DOHH2 (cell line): ENCODE results near the gene ARHGAP20.

Experiments
- H3F3A ChIP-seq: fragments of 200-600 bp; sonication (generic), shearing (Covaris generic); 2 replicates; pipeline ENCODE4 v1.6.0; 2016; ENCODE audit warnings: antibody characterized with exemption, mild to moderate bottlenecking; ENCODE audit not compliant: control insufficient read depth, insufficient read depth
- H3K27ac ChIP-seq: fragments of 200-600 bp; sonication (generic); 2 replicates; pipeline ENCODE4 v1.5.1; 2014; ENCODE audit warnings: low read depth, mild to moderate bottlenecking, low read length, moderate library complexity
- H3K27me3 ChIP-seq: fragments of 200-600 bp; sonication (generic); 2 replicates; pipeline ENCODE4 v1.6.1; 2014; ENCODE audit warnings: mild to moderate bottlenecking, low read length, mixed read lengths; ENCODE audit not compliant: control insufficient read depth
- H3K36me3 ChIP-seq: fragments of 200-600 bp; sonication (generic); 2 replicates; pipeline ENCODE4 v1.6.1; 2014; ENCODE audit warnings: mild to moderate bottlenecking, low read length, moderate library complexity, mixed read lengths; ENCODE audit not compliant: control insufficient read depth
- H3K4me1 ChIP-seq: fragments of 200-600 bp; sonication (generic); 2 replicates; pipeline ENCODE4 v1.6.1; 2014; ENCODE audit warnings: mild to moderate bottlenecking, low read length, mixed read lengths; ENCODE audit not compliant: control insufficient read depth
- H3K4me2 ChIP-seq: fragments of 200-600 bp; sonication (generic); 2 replicates; pipeline ENCODE4 v1.6.0; 2014; ENCODE audit warnings: mild to moderate bottlenecking, low read length, moderate library complexity
- H3K4me3 ChIP-seq: fragments of 200-600 bp; sonication (generic); 2 replicates; pipeline ENCODE4 v1.5.1; 2014; ENCODE audit warnings: mild to moderate bottlenecking, low read length, mixed read lengths
- H3K79me2 ChIP-seq: fragments of 200-600 bp; sonication (generic); 2 replicates; pipeline ENCODE4 v1.6.1; 2014; ENCODE audit warnings: mild to moderate bottlenecking, low read length, mixed read lengths; ENCODE audit not compliant: control insufficient read depth
- H3K9me2 ChIP-seq: fragments of 200-600 bp; sonication (generic); replicated peaks from 2 replicates; pipeline ENCODE4 v1.6.1; 2014; ENCODE audit warnings: mild to moderate bottlenecking, low read length, mixed read lengths; ENCODE audit not compliant: control insufficient read depth
- H3K9me3 ChIP-seq: fragments of 200-600 bp; sonication (generic); 2 replicates; pipeline ENCODE4 v1.6.1; 2014; ENCODE audit warnings: antibody characterized with exemption, low read length, mixed read lengths; ENCODE audit not compliant: control insufficient read depth, insufficient read depth
- H4K20me1 ChIP-seq: fragments of 200-600 bp; sonication (generic); 2 replicates; pipeline ENCODE4 v1.6.0; 2014; ENCODE audit warnings: low read depth, mild to moderate bottlenecking, antibody characterized with exemption, low read length, moderate library complexity; ENCODE audit not compliant: control insufficient read depth, insufficient read depth
- EZH2phosphoT487 ChIP-seq: fragments of 200-600 bp; sonication (generic); IDR thresholded peaks from 2 replicates; pipeline ENCODE4 v1.6.1; 2017; ENCODE audit warnings: borderline replicate concordance, mild to moderate bottlenecking, antibody characterized with exemption, low read length, moderate library complexity, mixed read lengths
- TF ChIP-seq, protein P1 (sequence below): fragments of 200-600 bp; sonication (generic); IDR thresholded peaks from one replicate; pipeline ENCODE4 v1.5.1; 2014; ENCODE audit warnings: antibody characterized with exemption, mild to moderate bottlenecking, low read depth, low read length; ENCODE audit not compliant: poor library complexity, severe bottlenecking

Gene ARHGAP20

DNA sequence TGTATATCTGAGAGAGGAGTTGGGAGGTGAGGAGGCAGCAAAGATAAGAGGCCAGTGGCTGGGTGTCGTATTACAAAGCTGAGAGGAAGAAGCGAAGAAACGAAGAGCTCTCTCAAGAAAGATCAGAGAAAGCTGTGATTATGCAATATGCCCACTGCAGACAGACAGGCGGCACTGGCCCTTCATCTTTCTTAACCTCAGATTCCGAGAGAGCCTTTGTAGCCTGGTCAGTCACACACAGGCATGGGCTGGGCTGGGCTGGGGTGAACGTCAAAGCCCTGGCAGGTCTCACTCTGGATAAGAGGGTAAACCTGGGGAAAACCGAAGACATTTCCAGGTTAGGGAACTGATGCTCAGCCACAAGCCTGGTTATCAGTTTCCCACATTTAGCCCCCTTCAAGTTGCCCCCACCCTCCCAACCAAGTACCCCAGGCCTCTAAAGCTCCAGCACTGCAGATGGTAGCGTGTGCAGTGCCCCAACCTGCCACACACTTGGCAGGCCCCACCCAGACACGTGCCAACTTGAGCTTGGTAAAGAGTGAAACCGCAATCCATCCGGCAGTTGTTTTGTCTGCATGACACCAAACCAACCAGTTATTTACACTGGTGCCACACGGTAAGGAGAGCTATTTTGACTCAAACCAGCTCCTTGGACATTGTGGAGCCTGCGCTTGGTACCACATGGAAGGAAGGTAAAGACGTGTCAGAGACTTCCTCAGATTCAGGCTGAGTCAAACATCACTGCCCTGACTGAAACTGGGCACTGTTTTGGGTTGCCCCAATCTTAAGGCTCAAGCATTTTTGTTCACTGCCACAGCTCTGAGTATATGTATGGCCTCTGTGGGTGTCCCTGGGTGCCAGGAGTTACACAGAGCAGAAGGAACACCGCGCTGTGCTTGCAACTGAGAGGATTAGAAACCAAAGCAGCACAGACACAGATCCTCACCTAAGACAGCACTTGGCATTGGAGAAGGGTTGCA is 146.6 kb downstream of the ARHGAP20 start:
- H3K4me3 ChIP-seq, result no peak overlapping the region
- TF ChIP-seq, protein P1, sequence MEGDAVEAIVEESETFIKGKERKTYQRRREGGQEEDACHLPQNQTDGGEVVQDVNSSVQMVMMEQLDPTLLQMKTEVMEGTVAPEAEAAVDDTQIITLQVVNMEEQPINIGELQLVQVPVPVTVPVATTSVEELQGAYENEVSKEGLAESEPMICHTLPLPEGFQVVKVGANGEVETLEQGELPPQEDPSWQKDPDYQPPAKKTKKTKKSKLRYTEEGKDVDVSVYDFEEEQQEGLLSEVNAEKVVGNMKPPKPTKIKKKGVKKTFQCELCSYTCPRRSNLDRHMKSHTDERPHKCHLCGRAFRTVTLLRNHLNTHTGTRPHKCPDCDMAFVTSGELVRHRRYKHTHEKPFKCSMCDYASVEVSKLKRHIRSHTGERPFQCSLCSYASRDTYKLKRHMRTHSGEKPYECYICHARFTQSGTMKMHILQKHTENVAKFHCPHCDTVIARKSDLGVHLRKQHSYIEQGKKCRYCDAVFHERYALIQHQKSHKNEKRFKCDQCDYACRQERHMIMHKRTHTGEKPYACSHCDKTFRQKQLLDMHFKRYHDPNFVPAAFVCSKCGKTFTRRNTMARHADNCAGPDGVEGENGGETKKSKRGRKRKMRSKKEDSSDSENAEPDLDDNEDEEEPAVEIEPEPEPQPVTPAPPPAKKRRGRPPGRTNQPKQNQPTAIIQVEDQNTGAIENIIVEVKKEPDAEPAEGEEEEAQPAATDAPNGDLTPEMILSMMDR, result no peak
- no peak for TF ChIP-seq EZH2phosphoT487
- no peaks in the 10 kb centered on the region for H3K9me2 ChIP-seq
- no peak overlapping the region for H3K4me2 ChIP-seq
- H3K9me3 ChIP-seq, result no peaks in the 10 kb centered on the region
- no peaks in the 10 kb centered on the region for H3K36me3 ChIP-seq
- H3K4me1 ChIP-seq, result no peaks in the 10 kb centered on the region
- no peaks in the 10 kb centered on the region for H4K20me1 ChIP-seq
- no peaks in the 10 kb centered on the region for H3K79me2 ChIP-seq
- no peaks in the 10 kb centered on the region for H3K27me3 ChIP-seq
- no peak overlapping the region for H3K27ac ChIP-seq
- no peaks in the 10 kb centered on the region for H3F3A ChIP-seq

GRCh38 chr11:110564676-110565356 is 147.4 kb downstream of the ARHGAP20 start:
- no peak overlapping the region for H3K27ac ChIP-seq
- no peak overlapping the region for H3K4me3 ChIP-seq
- H3K4me2 ChIP-seq, result no peak overlapping the region

DNA sequence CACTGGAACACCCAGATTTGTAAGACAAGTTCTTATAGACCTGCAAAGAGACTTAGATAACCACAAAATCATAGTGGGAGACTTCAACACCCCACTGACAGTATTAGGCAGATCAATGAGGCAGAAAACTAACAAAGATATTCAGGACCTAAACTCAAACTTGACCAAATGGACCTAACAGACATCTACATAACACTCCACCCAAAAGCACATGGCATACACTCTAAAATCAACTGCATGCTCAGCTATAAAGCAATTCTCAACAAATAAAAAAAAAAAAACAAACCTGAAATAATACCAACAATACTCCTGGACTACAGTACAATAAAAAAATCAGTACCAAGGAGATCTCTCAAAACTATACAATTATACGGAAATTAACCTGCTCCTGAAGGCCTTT is 167.5 kb downstream of the ARHGAP20 start:
- H3K36me3 ChIP-seq, result no peaks in the 10 kb centered on the region
- H3K4me3 ChIP-seq, result no peak overlapping the region
- H3F3A ChIP-seq, result no peaks in the 10 kb centered on the region
- no peak overlapping the region for H3K4me2 ChIP-seq
- H3K4me1 ChIP-seq, result no peaks in the 10 kb centered on the region
- no peaks in the 10 kb centered on the region for H4K20me1 ChIP-seq
- H3K79me2 ChIP-seq, result no peaks in the 10 kb centered on the region
- H3K27me3 ChIP-seq, result no peaks in the 10 kb centered on the region
- H3K27ac ChIP-seq, result no peak overlapping the region
- H3K9me3 ChIP-seq, result no peaks in the 10 kb centered on the region
- no peaks in the 10 kb centered on the region for H3K9me2 ChIP-seq
- TF ChIP-seq EZH2phosphoT487, result no peak
- TF ChIP-seq, protein P1, result no peak

More at GRCh38 chr11:110564676-110565356, 147.4 kb downstream of the ARHGAP20 start:
- H3F3A ChIP-seq, result no peaks in the 10 kb centered on the region
- H3K79me2 ChIP-seq, result no peaks in the 10 kb centered on the region
- H3K4me1 ChIP-seq, result no peaks in the 10 kb centered on the region
- TF ChIP-seq, protein P1, result no peak
- no peak for TF ChIP-seq EZH2phosphoT487
- no peaks in the 10 kb centered on the region for H3K36me3 ChIP-seq
- H4K20me1 ChIP-seq, result no peaks in the 10 kb centered on the region
- H3K9me2 ChIP-seq, result no peaks in the 10 kb centered on the region
- no peaks in the 10 kb centered on the region for H3K27me3 ChIP-seq
- no peaks in the 10 kb centered on the region for H3K9me3 ChIP-seq
